T1000 (cell line): ENCODE measurements around the gene CNIH3.
"Not testable (repeated sequence)": the region's sequence is repeated elsewhere in the genome, so short reads cannot be mapped to it uniquely, and the experiment has no call there.

Source experiments
- DNase-seq: peaks from one replicate; lab custom pipeline; 2025; ENCODE audit warnings: mixed read lengths; lab: John Stamatoyannopoulos, UW

CNIH3 gene

GRCh38 chr1:224689374-224689773 lies 73.3 kb downstream of the CNIH3 start:
- DNase-seq = no peak

- no peak for DNase-seq
Measured at GRCh38 chr1:224690576-224690975, 74.5 kb downstream of the CNIH3 start.

- no peak for DNase-seq
Measured at GRCh38 chr1:224691148-224691925, 75.2 kb downstream of the CNIH3 start.

GRCh38 chr1:224694969-224695368 lies 78.9 kb downstream of the CNIH3 start:
- no peak for DNase-seq

GRCh38 chr1:224696021-224696420 lies 79.9 kb downstream of the CNIH3 start:
- DNase-seq = no peak

GRCh38 chr1:224696891-224697765 lies 81.0 kb downstream of the CNIH3 start:
- no peak for DNase-seq

- no peak for DNase-seq
Measured at GRCh38 chr1:224698015-224698451, 81.9 kb downstream of the CNIH3 start.

- DNase-seq = no peak
Measured at GRCh38 chr1:224700918-224701531, 84.9 kb downstream of the CNIH3 start.

GRCh38 chr1:224703702-224704101 lies 87.6 kb downstream of the CNIH3 start:
- no peak for DNase-seq

- DNase-seq = no peak
Measured at GRCh38 chr1:224704107-224704735, 88.1 kb downstream of the CNIH3 start.

GRCh38 chr1:224705578-224705977 lies 89.5 kb downstream of the CNIH3 start:
- no peak for DNase-seq

- no peak for DNase-seq
Measured at GRCh38 chr1:224707843-224708725, 92.0 kb downstream of the CNIH3 start.

- DNase-seq = no peak
Measured at GRCh38 chr1:224710196-224710595, 94.1 kb downstream of the CNIH3 start.

GRCh38 chr1:224711231-224711756 lies 95.2 kb downstream of the CNIH3 start:
- DNase-seq = not testable (repeated sequence)

GRCh38 chr1:224711876-224712275 lies 95.8 kb downstream of the CNIH3 start:
- no peak for DNase-seq

- no peak for DNase-seq
Measured at GRCh38 chr1:224713228-224713627, 97.1 kb downstream of the CNIH3 start.

- no peak for DNase-seq
Measured at GRCh38 chr1:224714553-224714952, 98.4 kb downstream of the CNIH3 start.

GRCh38 chr1:224718470-224719053 lies 102.4 kb downstream of the CNIH3 start:
- no peak for DNase-seq

- DNase-seq = no peak
Measured at GRCh38 chr1:224719716-224720115, 103.6 kb downstream of the CNIH3 start.

- no peak for DNase-seq
Measured at GRCh38 chr1:224720216-224720615, 104.1 kb downstream of the CNIH3 start.
